ENCODE results near the gene TMEM127.
"Not testable (repeated sequence)": the region's sequence is repeated elsewhere in the genome, so short reads cannot be mapped to it uniquely, and the experiment has no call there.

The TMEM127 gene

DNA sequence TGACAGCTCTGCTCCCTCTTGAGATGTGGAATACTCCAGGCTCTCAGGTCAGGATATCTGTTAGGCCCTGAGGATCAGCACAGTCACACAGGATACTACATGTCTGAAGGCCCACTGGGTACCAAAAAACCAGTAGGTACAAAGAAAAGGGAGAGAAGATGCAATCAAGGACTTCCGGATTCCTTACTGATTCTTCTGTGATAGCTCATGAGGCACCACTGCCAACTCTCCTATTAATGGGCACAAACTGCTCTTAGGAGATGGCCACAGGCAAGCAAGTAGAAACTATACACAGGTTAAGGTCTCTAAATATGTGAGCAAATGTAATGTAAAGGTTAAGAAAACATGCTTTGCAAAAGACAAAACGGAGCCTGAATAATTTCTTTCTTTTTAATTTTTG lies 3.5 kb downstream of the TMEM127 start:
- DNase-seq, result no peak

DNA sequence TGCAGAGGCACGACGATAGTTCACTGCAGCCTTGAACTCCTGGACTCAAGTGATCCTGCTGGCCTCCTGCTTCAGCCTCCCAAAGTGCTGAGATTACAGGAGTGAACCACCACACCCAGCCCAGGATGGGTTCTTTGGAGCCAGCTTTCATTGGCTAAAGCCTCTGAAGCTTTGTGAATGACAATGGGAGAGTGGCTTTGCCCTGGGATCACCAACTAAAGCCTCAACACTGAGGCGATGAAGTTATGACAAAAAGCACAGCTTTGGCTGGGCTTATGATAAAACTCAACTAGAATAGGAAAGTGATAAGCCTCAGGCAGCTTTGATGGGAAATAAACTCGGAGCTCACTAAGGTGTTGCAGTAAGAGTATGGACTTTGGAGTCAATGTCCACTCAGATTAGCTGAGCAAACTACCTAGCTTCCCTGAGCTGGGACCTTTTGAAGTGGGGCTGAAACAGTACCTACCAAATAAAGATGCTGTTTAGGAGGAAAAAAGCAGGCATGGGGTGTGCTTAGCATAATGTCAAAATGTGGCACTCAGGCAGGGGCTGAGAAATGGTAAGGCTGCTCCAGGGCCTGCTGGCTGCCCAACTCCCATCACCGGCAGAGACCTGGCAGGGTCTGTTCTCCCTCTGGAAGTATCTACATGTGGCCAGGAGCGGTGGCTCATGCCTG lies 4.3 kb downstream of the TMEM127 start:
- no peak for DNase-seq

DNA sequence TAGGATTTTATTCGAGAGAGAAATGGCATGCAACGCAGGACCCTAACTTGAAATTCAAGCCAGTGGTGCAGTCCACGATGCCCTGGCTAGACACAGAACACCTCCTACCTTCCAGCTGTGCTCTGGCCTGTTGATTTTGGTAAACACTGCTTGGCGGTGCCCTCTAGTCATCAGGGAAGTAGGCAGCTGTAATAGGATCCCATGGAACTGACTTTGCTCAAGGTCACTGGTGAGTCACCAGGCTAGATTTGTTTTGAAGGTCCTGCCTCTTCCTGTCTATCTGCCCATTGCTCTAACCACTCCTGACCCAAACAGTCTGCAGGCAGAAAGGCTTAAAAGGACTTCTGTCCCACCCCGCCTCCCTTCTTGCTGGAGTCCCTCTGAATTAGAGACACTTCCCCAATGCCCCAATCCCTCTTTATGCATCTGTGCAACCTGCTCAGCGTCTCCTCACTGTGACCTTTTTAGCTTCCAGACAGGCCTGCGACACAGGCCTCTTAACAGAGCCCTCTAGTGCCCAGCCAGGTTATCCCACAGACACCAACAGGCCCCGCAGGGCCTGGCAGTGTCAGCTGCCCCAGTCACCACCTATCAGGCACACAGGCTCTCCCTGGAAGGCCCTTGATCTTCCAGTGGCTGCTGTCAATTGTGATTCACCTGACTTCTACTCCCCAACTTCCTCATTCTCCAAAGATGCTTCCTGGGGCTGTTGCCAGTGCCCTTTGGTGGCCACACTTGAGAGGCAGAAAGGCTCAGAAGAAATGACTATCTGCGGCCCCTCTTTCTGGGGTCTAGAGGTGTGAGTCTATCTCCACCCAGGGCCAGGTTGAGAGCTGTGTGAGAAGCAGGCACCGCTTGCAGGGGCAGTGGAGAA lies 5.2 kb downstream of the TMEM127 start:
- no peak for DNase-seq

DNA sequence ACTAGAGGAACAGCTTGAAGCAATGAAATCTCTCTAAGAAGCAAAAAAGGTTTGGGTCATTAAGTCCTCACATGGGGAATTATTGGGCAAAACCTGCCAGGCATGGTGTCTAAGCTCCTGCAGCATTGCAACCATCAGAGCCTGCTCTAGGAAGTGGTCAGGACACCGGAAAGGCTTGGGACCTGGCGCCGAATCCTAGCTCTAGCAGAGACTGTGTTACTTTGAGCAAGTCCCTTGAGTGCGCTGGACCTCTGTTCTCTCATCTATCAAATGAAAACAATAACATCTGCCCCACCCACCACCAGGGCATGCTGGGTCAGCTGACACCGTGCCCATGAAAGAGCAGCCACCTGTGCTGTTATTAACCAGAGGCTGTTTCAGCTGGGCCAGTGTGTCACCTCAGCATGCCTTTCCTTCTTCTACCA lies 6.3 kb downstream of the TMEM127 start:
- DNase-seq, result no peak

DNA sequence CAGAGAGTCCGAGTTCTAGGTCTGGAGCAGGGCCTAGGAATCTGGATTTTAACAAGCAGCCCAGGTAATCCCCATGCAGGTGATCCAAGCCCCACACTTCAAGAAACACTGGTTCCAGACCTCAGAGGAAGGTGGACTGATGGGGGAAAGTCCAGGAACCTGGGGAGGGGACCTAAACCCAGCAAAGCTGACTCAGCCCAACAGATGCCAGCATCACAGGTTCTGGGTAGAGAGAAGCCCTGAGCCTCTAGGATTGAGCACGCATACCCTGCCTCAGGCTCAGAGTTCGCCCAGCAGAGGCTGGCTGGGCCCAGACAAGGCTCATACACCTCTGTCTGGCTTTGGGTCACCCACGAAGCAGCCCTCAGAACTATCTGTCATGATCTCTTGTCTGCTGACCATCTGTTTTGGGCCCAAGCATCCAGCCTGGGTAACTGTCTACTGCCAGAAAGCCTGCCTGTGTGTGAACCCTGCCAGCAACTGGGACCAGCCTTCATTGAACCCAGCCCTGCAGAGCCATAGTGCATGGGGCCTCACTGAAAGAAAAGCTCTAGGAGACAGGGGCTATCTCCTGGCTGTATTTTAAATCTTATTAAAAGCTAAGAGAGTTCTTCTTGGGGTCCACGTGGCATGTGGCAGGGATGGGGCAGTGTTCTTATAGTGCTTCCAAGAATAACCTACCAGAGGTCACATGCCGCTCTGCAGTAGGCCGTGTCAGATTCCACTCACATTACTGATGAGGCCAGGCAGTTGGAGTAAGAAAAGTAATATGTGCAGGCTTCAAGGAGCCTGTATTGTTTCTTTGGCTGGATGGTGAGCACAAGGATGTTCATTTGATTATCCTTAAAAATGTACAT lies 7.4 kb downstream of the TMEM127 start:
- DNase-seq, result no peak

DNA sequence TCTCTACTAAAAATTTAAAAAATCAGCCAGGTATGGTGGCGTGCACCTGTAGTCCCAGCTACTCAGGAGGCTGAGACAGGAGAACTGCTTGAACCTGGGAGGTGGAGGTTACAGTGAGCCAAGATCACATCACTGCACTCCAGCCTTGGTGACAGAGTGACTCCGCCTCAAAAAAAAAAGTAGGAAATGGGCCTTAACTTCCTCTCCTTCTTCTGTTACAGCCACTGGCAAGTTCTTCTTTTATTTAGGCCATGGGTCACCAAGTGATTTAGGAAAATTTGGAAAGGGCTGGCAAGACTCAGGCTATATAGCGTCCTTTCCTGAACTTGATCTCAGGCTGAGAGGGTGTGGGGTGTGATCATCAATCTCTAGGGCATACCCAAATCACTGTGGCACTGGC lies 8.1 kb downstream of the TMEM127 start:
- not testable (repeated sequence) for DNase-seq

DNA sequence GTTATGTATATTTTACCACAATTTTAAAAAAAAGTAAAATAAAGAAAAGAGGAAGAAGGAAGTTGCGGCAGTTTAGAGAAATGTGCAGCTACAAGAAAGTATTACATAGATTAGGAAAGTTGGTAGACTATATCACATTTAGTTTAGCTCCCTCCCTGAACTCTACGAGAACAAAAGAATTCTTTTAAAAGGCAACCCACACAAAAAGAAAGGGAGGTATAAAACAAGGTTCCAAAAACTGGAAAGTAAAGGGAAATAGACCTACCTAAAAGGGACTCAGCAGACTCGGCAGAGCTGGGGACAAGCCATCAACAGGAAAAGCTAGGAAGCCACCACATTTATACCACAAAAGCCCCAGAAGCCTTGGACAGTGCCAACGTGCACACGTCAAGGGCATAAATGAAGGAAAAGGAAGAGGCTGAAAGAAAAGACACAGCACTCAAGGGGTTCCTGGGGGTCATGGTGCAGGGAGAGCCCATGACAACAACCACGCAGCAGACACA lies 9.1 kb downstream of the TMEM127 start:
- DNase-seq, result no peak

DNA sequence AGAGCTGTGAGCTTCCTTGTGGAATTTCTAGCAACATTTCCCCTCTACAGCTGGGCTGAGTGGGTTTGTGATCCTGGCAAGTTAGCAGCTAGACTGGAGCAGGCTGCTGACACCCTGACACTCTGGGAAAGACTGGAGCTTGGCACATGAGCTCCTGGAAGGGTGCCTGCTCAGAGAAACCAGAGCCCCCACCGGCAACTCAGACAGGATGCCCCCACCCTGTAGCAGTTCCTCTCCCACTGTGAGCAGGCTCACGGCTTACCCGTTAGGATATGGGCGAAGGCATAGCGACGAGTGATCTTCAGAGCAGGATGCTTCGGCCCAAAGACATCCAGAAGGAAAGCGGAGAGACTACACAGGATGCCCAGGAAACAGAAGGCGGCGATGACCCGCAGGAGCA lies 11.2 kb downstream of the TMEM127 start:
- no peak for DNase-seq

DNA sequence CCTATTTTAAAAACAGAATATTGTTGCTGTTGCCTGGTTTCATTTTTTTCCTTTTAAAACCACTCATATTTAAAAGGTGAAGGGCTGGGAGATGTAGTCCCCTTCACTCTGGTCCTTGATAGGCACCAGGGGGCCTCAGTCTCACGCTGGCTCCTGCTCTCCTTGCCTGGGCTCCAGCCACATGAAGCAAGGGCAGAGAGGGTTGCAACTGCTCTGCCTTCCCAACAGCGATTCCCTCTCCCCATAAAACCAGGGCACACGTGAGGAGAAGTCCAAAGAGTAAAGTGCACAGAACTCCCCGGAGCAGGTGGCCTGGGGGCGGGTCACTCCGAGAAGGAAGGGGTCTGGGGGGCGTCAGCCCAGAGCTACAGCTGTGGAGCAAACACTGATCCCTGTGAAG lies 12.8 kb downstream of the TMEM127 start:
- no peak for DNase-seq

DNA sequence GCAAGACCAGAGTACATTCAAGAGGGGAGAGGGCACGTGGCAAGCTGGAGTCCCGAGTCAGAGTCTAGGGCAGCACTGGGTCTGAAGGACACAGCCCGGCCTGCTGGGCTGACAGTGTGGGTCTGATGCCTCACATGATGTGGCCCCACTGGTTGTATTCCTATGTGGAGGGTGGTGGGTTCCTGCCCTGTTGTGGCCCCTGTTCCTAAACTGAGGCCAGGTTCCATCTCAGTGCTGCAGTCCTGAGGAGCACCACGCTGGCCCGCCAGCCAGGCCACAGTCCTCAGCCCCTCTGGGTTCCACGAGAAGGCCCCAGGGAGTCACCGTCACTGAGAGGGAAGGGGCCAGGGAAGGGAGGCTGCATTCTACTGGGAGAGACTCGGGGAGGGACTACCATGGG lies 13.3 kb downstream of the TMEM127 start:
- no peak for DNase-seq

DNA sequence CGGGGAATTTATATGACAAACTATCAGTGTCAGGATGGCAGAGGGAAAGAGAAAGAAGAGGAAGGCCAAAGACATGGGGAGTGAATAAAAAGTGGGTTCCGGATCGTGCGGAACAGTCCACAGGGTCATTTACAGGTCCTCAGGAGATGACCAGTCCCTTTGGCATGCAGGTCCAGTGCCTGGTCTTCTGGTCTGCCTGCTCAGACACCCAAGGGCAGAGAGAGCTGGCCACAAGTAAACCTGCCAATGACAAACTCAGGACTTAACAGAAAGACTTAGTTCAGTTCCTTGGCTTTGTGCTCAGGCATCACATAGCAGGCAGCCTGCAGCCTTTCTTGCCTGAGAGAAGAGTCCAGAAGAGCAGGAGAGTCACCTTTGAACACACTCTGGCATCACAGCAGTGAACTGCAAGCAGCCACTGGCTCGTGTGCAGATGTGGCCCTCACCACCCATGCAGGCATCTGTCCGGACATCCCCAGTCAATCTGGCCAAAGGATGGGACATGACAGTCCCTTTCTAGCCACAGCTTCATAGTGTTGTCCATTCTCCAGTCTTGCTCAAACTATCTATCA lies 14.0 kb downstream of the TMEM127 start:
- DNase-seq, result no peak

DNA sequence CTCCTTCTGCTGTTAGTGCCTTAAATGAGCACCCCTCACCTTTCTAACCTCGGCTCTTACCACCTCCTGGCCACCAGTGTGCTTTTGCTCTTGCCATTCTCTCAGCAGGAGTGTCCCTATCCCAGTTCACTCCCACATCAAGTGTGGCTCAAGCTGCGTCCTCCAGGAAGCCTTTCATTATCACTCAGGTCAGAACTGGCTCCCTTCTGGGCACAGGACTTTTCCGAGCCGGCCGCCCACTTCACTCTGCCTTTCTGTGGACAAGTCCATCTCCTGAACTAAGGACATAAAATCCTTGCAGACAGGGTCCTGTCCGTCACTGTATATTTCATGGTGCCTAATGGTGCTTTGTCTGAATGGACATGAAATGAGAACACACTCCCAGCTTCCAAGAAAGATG lies 15.6 kb downstream of the TMEM127 start:
- no peak for DNase-seq

DNA sequence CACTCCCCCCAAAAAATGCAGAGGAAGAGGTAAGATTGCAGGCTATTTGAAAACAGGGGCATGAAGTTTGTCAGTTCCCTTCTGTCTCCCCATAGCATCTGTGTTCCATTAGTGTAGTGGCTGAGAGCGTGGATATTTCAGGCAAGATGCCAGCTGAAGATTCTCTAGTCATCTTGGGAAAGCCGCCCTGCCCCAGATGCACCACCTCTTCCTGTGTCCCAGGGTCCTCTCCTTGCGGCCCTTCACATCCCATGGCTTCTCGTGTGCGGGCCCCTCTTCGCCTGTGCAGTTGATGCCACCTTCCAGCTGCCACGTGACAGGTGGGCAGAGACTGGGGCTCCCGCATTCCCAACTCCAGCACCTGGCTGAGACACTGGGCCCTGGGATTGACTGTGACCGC lies 16.1 kb downstream of the TMEM127 start:
- DNase-seq, result no peak

DNA sequence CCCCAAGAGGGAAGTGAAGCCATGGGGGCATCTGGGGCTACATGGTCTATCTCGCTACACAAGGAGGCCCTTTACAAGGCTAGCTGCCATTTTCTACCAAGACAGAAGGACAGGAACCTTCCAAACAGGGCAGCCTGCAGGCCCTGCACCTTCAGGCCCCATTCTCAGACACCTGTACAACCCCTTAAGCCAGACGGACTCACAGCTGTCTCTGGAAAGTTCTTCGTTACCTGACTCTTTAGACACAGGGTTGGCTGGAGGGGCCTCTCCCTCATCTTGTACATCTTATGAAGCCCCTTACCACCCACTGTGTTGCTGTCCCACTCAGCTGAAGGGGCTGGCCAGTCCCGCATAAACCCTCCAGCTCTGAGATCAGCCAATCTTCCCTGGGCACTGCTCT lies 17.2 kb downstream of the TMEM127 start:
- no peak for DNase-seq

- DNase-seq, result no peak
Observed at GRCh38 chr2:96247896-96248295, 17.9 kb downstream of the TMEM127 start.

- DNase-seq, result no peak
Observed at GRCh38 chr2:96247009-96247408, 18.8 kb downstream of the TMEM127 start.

DNA sequence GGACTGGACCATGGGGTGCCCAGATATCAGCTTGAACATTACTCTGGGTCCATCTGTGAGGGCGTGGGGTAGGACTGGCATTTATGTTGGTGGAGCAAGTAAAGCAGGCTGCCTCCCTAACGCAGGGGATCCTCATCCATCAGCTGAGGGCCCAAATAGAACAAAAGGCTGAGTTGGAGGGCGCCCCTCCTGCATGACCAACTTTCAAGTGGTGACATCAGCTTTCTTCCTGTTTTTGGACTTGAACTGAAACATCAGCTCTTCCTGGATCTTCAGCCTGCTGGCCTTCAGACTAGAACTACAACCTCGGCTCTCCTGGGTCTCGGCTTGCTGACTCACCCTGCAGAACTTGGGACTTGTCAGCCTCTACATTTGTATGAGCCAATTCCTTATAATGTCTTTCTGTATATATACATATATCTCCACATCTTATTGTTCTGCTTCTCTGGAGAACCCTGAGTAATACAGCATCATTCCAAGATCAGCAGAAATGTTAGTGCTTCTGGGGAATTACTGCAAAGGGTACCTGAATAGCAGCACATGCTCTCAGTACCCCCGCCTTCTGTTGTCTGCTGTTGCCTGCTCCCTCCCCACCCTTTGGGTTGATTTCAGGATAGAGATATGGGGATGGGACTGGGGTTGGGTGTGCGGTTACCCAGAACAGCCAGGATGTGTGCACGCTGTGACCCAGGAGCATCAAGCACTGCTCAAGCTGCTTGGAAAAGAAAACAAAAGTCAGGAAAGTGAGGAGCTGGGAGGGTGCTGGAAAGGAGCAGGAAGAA lies 20.0 kb downstream of the TMEM127 start:
- no peak for DNase-seq

GRCh38 chr2:96243843-96244242 lies 22.0 kb downstream of the TMEM127 start:
- DNase-seq, result no peak

DNA sequence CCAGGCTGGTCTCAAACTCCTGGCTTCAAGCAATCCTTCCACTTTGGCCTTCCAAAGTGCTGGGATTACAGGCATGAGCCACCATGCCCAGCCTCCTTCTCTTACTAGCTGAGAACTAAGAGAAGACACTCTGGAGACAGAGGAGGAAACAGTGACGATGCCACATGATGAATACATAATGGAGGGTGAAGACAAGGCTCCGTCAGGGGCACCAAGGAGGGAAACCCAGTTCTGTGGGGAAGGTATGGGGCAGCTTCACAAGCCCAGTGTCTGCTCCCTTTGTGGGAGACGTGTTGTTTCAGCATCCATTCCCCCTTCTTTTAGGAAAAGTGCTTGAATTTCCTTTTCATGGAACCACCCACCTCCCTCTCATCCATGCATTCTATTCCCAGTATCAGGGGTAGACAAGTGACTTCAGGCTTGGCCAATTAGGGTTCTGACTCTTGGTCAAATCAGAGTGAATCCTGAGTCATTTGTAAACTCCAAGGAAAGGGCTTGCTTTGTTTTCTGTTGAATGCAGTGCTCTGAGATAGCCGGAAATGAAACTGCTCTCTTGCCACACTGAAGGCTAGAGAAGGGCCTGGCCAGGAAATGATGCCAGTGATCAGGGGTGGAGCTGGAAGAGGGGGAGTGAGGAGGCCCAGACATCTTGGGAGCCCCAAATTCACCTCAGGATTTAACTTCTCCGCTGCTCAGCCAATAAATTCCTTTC lies 23.7 kb downstream of the TMEM127 start:
- DNase-seq, result no peak

DNA sequence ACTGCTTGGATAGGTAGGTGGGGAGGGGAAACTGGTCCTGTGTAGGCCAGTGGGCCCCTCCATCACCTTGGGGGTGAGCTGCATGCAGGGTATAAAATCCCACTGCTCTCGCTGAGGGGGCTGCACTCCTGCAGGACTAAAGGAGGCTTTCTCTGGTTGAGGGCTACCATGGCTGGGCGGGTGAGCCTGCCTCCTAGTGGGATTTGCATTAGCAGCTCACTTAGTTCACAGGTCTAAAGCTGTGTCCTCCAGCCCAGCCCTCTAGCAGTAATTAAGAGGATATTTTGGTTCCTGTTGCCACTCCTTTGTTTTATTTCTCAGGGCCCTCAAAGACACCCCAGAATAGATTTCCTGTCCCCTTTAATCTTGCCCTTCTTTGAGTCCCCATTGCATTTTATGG lies 24.6 kb downstream of the TMEM127 start:
- no peak for DNase-seq

DNA sequence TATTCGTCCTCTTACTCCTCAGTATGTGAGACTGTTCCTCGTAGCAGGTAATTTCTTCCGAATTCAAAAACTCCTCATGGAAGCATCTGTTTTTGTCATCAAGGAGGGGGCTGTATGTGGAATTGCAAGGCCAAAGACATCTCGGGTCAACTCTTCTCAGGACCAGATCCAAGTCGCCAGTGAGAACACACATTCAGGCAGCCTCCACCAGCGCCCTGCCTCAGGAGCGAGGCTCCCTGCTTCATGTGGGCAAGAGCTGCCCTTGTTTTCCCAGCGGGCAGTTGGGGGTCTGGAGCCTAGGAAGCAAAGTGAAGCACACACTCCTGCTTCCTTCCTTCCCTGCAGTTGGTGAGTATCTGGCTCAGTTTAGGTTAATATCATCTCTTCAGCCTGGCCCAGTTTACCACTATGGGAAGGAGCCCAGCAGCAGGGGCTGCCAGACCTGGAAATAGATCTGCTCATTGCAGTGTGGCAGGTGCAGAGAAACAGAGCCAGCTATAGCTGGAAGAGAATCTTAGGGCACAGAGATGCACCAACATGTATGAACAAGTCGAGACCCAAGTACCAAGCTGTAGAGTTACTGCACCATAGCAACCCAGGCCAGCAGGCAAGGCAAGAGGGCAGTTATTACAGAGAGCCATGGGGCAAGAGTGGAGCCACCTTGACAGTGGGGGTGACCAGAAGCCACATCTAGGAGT lies 25.3 kb downstream of the TMEM127 start:
- DNase-seq, result no peak
